CD4-positive, alpha-beta T cell treated with Interleukin-4 for 4 hours (primary cell): ENCODE measurements around the gene UTP14A.
"Not testable (repeated sequence)": the region's sequence is repeated elsewhere in the genome, so short reads cannot be mapped to it uniquely, and the experiment has no call there.

ENCODE experiments used
- DNase-seq: peaks from one replicate; pipeline ENCODE4 v3.0.0-alpha.2; 2020

UTP14A gene

GRCh38 chrX:129905787-129906580 lies at the start of gene UTP14A:
Gene UTP14A (plus strand): TSS chrX:129906164. CDS start chrX:129906211, 47 bp downstream.
- DNase-seq, result peak; percentile 86

- not testable (repeated sequence) for DNase-seq
Measured at GRCh38 chrX:129859134-129859533, 46.8 kb upstream of the UTP14A start.

- not testable (repeated sequence) for DNase-seq
Measured at GRCh38 chrX:129866321-129866720, 39.6 kb upstream of the UTP14A start.

- DNase-seq, result no peak
Measured at GRCh38 chrX:129872524-129872923, 33.4 kb upstream of the UTP14A start.

GRCh38 chrX:129875669-129876068 lies 30.3 kb upstream of the UTP14A start:
- no peak for DNase-seq

- no peak for DNase-seq
Measured at GRCh38 chrX:129876771-129877305, 29.1 kb upstream of the UTP14A start.

GRCh38 chrX:129877401-129877800 lies 28.6 kb upstream of the UTP14A start:
- no peak for DNase-seq

GRCh38 chrX:129900054-129900453 lies 5.9 kb upstream of the UTP14A start:
- no peak for DNase-seq

GRCh38 chrX:129908636-129909035 lies 2.7 kb downstream of the UTP14A start:
- DNase-seq, result no peak

GRCh38 chrX:129925305-129926092 lies 19.5 kb downstream of the UTP14A start:
- DNase-seq, result peak; percentile 72

- DNase-seq, result no peak
Measured at GRCh38 chrX:129930941-129931410, 25.0 kb downstream of the UTP14A start.

GRCh38 chrX:129931411-129932015 lies 25.5 kb downstream of the UTP14A start:
- DNase-seq, result peak; percentile 82

GRCh38 chrX:129932016-129932820 lies 26.3 kb downstream of the UTP14A start:
- DNase-seq, result peak; percentile 89

GRCh38 chrX:129932821-129933321 lies 26.9 kb downstream of the UTP14A start:
- no peak for DNase-seq

GRCh38 chrX:129933700-129934099 lies 27.7 kb downstream of the UTP14A start:
- DNase-seq, result no peak

- no peak for DNase-seq
Measured at GRCh38 chrX:129934461-129934860, 28.5 kb downstream of the UTP14A start.

GRCh38 chrX:129934952-129935351 lies 29.0 kb downstream of the UTP14A start:
- DNase-seq, result no peak

- DNase-seq, result no peak
Measured at GRCh38 chrX:129938081-129938480, 32.1 kb downstream of the UTP14A start.

GRCh38 chrX:129939986-129940385 lies 34.0 kb downstream of the UTP14A start:
- DNase-seq, result no peak

GRCh38 chrX:129940721-129941120 lies 34.8 kb downstream of the UTP14A start:
- DNase-seq, result no peak

- no peak for DNase-seq
Measured at GRCh38 chrX:129945131-129945530, 39.2 kb downstream of the UTP14A start.

- DNase-seq, result no peak
Measured at GRCh38 chrX:129953334-129953648, 47.3 kb downstream of the UTP14A start.
